Measurements from ENCODE around the gene IGLL5.
"Not testable (repeated sequence)": the region's sequence is repeated elsewhere in the genome, so short reads cannot be mapped to it uniquely, and the experiment has no call there.

The IGLL5 gene

GRCh38 chr22:22916215-22916951 is 28.8 kb downstream of the IGLL5 start:
- DNase-seq = no peak

GRCh38 chr22:22916952-22917290 is 29.3 kb downstream of the IGLL5 start:
- DNase-seq = no peak

- no peak for DNase-seq
These were observed 29.8 kb downstream of the IGLL5 start for GRCh38 chr22:22917377-22917776.

DNA sequence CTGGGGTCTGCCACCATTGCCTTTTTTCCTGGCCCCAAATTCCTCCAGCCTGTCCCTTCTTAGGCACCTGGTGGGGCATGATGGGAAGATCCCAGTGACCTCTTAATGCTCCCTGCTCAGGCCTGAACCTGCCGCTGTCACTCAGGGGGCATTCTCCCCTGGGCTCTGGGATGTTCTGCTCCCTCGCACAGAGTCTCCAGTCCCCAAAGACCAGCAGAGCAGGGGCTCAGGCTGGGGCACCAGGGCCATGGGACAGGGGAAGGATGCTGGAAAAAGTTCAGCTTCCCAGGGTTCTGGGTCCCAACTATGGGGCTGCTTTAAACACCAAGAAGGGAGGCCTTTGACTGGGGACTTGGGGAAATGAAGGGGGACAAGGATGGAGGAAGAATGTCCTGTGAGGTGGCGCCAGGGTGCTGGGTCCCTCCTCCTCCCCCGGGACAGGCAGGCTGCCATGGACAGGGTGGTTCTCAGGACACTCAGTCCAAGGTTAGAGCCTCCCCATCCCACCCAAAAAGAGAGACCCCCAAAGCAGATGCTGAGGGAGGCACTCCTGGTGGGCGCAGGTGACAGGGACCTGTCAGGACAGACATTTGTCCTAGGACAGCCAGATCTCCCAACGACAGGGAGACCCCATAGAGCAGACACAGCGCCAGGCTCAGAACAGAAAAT is 30.8 kb downstream of the IGLL5 start:
- DNase-seq = no peak

DNA sequence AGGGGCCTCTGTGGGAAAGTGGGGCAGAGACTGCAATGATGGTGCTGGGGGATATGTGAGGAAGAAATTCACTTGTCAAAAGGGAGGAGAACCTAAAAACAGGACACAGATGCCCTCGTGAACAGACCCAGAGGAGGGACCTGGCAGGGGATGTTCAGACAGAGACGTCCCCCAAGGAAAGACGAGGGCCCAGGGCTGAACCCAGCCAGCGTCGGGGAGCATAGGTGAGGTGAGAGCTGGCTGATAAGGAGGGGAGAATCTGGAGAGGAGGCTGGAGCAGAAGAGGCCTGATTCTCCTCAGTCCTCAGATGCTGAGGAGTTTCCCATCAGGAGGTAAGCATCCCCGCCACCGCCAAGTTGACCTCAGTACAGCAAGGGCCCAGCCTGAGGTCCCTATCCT is 31.4 kb downstream of the IGLL5 start:
- no peak for DNase-seq

GRCh38 chr22:22920104-22920654 is 32.6 kb downstream of the IGLL5 start:
- DNase-seq = no peak

GRCh38 chr22:22920910-22921550 is 33.4 kb downstream of the IGLL5 start:
- DNase-seq = no peak

GRCh38 chr22:22921575-22921974 is 34.0 kb downstream of the IGLL5 start:
- no peak for DNase-seq

DNA sequence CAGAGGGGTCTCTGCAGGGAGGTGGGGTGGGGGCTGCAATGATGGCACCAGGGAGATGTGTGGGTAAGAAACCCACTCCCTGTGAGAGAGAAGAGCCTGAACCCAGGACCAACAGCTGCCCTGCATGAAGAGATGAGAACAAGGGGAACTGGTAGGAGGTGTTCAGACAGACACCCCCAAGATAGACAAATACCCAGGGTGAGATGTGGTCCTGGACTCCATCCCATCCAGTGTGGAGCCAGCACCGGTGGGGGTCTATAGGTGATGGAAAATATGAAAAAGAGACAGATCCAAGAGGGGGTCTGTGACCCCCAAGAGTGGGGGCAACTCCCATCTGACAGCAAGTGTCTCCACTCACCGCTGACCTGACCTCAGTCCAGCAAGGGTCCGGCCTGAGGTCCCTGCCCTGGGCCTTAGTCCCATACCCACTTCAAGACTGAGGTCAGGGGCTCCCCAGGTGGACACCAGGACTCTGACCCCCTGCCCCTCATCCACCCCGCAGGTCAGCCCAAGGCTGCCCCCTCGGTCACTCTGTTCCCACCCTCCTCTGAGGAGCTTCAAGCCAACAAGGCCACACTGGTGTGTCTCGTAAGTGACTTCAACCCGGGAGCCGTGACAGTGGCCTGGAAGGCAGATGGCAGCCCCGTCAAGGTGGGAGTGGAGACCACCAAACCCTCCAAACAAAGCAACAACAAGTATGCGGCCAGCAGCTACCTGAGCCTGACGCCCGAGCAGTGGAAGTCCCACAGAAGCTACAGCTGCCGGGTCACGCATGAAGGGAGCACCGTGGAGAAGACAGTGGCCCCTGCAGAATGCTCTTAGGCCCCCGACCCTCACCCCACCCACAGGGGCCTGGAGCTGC is 34.7 kb downstream of the IGLL5 start:
- DNase-seq = not testable (repeated sequence)

DNA sequence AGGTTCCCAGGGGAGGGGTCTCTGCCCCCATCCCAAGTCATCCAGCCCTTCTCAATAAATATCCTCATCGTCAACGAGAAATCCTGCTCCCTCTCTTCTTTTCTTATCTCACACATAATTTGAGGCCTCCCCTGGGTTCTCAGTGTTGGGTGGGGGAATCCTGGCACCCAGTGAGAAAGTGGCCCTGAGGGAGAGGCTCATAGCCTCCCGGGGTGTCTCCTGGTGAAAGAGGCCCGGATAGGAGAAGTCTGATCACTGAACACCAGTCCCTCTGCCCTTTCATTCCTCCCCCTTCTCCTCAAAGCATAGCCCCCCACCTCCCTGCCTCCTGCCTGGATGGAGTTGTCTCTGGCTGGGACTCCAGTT is 35.3 kb downstream of the IGLL5 start:
- no peak for DNase-seq

DNA sequence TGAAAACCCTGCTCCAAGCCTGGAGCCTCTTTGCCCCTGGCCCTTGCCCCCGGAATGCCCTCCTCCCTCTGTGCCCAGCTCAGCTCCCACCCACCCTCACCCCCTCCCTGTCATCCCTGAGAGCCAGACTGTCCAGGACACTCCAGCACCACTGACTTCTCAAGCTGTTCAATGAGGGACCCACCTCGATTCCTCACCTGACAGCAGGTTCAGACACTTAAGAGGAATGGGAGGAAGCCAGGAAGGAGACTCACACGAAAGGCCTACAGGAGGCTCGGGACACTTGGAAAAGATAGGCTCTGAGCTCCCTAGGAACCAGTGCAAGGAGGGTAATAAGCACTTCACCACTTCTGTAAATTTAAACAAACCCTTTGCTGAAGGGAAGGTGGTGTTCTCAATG is 35.8 kb downstream of the IGLL5 start:
- no peak for DNase-seq

DNA sequence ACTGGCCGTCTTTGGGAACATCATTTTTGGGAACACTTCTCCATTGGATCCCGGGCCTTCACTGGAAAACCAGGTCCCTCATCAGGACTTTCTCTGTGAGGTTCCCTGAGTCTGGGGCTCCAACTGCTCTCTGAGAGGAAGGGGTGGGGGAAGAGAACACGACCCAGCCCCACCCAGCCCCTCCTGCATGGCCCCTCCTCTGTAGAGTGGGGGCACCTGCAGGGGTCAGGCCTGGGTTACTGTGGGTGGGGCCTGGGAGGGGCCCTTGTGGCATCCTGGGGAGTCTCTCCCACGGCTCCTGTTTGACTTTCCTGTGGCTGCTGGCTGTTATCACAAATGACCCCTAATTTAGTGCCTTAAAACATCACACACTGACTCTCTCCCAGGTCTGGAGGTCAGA is 36.3 kb downstream of the IGLL5 start:
- DNase-seq = no peak

GRCh38 chr22:22924369-22925145 is 36.9 kb downstream of the IGLL5 start:
- no peak for DNase-seq

GRCh38 chr22:22925146-22925804 is 37.7 kb downstream of the IGLL5 start:
- DNase-seq = no peak

- DNase-seq = no peak
These were observed 38.3 kb downstream of the IGLL5 start for GRCh38 chr22:22925805-22926369.

DNA sequence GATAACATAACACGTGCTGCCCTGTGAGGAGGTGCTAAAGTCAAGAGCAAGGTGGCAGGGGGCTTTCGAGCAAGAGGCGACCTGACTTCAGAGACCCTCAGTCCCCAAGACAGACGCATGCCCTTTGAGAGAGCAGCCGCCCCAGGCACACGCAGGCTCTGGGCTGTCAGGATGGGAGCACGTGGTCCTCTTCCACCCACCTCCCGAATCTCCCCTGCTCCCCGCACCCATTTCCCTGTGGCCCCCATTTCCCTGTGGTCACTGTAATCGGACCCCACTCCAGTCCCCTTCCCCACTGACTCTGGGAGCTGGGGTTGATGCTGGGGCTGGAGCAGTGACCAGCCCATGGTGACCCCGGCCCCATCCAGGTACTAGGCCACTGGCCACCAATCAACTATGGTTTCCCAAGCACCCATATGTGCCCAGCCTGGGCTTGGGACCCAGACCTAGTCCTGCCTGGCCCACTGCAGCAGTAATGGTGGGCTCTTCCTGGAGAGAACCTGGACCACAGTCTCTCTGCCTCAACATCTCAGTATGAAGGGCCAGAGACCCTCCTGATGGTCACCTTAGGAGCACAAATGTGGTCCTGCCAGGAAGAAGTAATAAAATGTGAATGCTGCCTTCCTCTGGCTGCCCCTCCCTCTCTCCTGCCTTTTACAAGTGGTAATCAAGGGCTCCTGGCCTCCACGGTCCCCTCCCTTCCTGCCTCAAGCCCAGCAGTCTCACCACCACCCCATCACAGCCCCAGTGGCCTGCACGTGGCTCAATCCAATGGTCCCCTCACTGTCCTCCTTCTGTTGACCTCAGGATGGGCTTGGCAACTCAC is 39.0 kb downstream of the IGLL5 start:
- DNase-seq = no peak

DNA sequence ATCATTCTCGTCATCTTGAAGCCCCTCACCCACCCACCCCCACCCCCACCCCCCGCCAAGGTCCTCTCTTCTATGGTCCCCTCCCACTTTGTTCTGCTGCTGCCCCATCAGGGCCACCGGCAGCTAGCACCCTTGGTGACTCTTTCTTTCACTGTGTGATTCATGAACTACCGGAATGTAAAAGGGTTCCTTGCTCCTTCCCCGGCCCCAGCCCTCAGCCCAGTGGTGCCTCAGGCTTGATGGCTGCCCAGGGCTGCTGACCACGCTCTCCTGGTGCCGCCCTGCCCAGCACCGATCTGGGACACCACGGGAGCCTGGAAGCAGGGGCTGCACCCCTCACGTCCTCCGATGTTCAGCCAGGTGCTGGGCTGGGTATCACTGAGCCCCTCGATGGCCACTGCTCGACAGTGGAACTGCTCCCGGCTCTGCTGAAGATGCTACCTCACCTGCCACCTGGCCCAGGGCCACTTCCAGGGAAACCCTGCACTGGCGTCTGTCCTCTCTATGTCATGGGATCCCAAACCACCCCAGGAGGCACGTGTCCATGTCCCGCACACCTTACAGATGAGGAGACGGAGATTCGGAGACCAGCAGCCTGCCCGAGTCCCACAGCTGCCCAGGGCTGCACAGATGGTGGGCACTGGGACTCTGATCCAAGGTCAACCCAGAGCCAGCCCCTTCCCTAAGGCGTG is 39.7 kb downstream of the IGLL5 start:
- DNase-seq = no peak

- no peak for DNase-seq
These were observed 40.5 kb downstream of the IGLL5 start for GRCh38 chr22:22927888-22928665.
